Chondrocyte (in vitro differentiated cells): Measurements from ENCODE around the gene TK1. TPM values are rescaled to one million over a fixed set of nuclear protein-coding genes. Genes with fewer than 3 reads are reported as not detected.

Source experiments
- DNase-seq: peaks from one replicate; pipeline ENCODE4 v3.0.0; 2021; ENCODE audit warnings: mixed read lengths, low spot score
- H3K27ac Mint-ChIP-seq: one replicate; pipeline ENCODE4 v1.8.0; 2021; ENCODE audit warnings: mild to moderate bottlenecking, moderate library complexity, mixed read lengths; ENCODE audit not compliant: unreplicated experiment
- H3K27me3 Mint-ChIP-seq: 2 replicates; pipeline ENCODE4 v1.8.0; 2021; ENCODE audit warnings: low read depth, mixed read lengths
- H3K36me3 Mint-ChIP-seq: 2 replicates; pipeline ENCODE4 v1.8.0; 2021; ENCODE audit warnings: low read depth, mixed read lengths
- H3K4me1 Mint-ChIP-seq: 2 replicates; pipeline ENCODE4 v1.8.0; 2021; ENCODE audit warnings: low read depth, mild to moderate bottlenecking, mixed read lengths
- H3K4me3 Mint-ChIP-seq: one replicate; pipeline ENCODE4 v1.8.0; 2021; ENCODE audit warnings: mild to moderate bottlenecking, moderate library complexity, mixed read lengths; ENCODE audit not compliant: unreplicated experiment
- H3K9me3 Mint-ChIP-seq: 2 replicates; pipeline ENCODE4 v1.8.0; 2021; ENCODE audit warnings: low read depth, mixed read lengths
- CTCF ChIP-seq: fragments of 200-600 bp; sonication (generic); IDR thresholded peaks from 2 replicates; pipeline ENCODE4 v1.5.0; 2021; ENCODE audit warnings: antibody characterized with exemption, mild to moderate bottlenecking, moderate library complexity
- total RNA-seq: library from RNA; stranded (reverse); gene quantifications from 3 replicates; pipeline ENCODE4 v1.2.1, GENCODE V29; 2021

Gene TK1
- total RNA-seq, 1 donor from 2014 or later: 21.1 TPM

DNA sequence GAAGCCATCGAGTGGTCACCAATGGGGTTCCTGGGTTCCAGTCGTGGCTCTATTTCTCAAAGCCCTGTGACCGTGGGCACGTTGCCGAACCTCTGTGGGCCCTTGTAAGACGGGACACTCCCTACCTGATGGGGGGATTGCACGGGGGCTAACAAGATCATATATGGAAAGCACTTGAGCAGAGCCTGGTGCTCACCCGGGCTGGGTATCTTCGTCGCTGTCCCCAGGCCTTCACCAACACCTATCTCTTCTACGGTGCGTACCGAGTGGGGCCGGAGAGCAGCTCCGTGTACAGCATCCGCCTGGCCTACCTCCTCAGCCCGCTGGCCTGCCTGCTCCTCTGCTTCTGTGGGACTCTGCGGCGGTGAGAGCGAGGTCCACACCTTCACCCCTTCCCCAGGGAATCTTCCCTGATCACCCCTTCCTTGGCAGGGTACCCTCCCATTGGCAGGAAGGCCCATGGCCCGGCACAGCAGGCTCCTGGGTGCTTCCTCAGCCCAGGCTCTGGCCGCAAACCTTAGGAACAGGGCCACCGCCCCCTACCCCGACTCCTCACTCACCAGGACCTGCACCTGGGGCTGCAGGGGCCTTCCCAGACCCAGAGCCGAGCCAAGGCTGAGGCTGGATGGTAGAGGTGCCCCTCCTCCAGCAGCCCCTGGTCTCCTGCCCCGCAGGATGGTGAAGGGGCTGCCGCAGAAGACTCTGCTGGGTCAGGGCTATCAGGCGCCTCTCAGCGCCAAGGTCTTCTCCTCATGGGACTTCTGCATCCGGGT lies 53.5 kb downstream of the TK1 start:
- Mint-ChIP-seq H3K27ac (no peak overlapping the region), H3K9me3 (no peaks in the 10 kb centered on the region), H3K4me3 (no peak overlapping the region), H3K36me3 (no peaks in the 10 kb centered on the region), H3K4me1 (peaks cover 2% of the 10 kb centered on the region), H3K27me3 (peaks cover 2% of the 10 kb centered on the region)
- DNase-seq: peak; percentile 78
- TF ChIP-seq CTCF: no peak

DNA sequence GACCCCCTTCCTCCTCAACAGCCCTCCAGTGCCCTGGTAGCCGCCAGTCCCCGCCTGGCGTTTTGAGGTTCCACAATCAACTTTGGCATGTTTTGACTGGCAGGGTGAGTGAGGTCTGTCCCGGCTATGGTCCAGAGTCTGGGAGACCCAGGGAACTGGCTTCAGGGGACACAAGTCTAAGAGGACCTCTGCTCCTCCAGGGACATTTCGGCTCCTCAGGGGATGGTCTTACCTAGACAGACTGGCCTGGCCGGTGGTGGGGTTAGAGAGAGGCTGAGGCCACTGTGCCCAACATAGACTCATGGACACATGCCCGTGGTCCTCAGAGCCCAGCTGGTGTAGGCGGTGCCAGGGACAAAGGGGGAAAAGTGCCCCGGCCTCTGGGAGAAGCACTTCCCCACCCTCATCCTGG lies 54.1 kb downstream of the TK1 start:
- Mint-ChIP-seq H3K4me1 (peaks cover 4% of the 10 kb centered on the region), H3K4me3 (no peak overlapping the region), H3K27me3 (peaks cover 2% of the 10 kb centered on the region), H3K36me3 (no peaks in the 10 kb centered on the region), H3K27ac (no peak overlapping the region), H3K9me3 (no peaks in the 10 kb centered on the region)
- peak; percentile 91 for DNase-seq
- TF ChIP-seq CTCF: no peak

- Mint-ChIP-seq H3K36me3 (no peaks in the 10 kb centered on the region), H3K27me3 (peaks cover 2% of the 10 kb centered on the region), H3K9me3 (no peaks in the 10 kb centered on the region), H3K27ac (no peak overlapping the region), H3K4me1 (peaks cover 9% of the 10 kb centered on the region), H3K4me3 (no peak overlapping the region)
- TF ChIP-seq CTCF: no peak
- DNase-seq: peak; percentile 87
These were observed 54.7 kb downstream of the TK1 start for GRCh38 chr17:78132084-78132676.

- no peak for TF ChIP-seq CTCF
- peak; percentile 82 for DNase-seq
- Mint-ChIP-seq H3K27ac (no peak overlapping the region), H3K36me3 (no peaks in the 10 kb centered on the region), H3K27me3 (peaks cover 2% of the 10 kb centered on the region), H3K4me3 (no peak overlapping the region), H3K4me1 (peaks cover 12% of the 10 kb centered on the region), H3K9me3 (no peaks in the 10 kb centered on the region)
These were observed 55.4 kb downstream of the TK1 start for GRCh38 chr17:78131172-78132083.
